ENCODE data around the gene TMPRSS11D.

The TMPRSS11D gene

GRCh38 chr4:67911141-67911540, 27.3 kb upstream of the TMPRSS11D start:
- Histone ChIP-seq H3K9ac (ENCODE audit: low read length) (no peak overlapping the region), H2AFZ (ENCODE audit: low read depth, low read length) (no peak overlapping the region), H3K27me3 (ENCODE audit: low read depth, low read length) (no peaks in the 10 kb centered on the region), H3K9me3 (ENCODE audit: insufficient read depth, low read length) (no peaks in the 10 kb centered on the region), H3K4me1 (ENCODE audit: low read length) (peaks cover 9% of the 10 kb centered on the region; the same call in 1 of the 2 replicates), H3K4me2 (ENCODE audit: low read length) (peak overlapping the region; percentile 31; the same call in 1 of the 2 replicates), H3K79me2 (ENCODE audit: low read length) (no peaks in the 10 kb centered on the region), H4K20me1 (ENCODE audit: insufficient read depth, low read length) (no peaks in the 10 kb centered on the region), H3K36me3 (replicated peaks; ENCODE audit: low read depth, low read length) (no peaks in the 10 kb centered on the region), H3K27ac (ENCODE audit: low read length) (no peak overlapping the region), H3K4me3 (ENCODE audit: low read length) (0 out of 2 replicates have a peak overlapping the region, but pooled peaks have one; percentile 5)
- TF ChIP-seq EZH2phosphoT487 (IDR thresholded peaks at IDR 0.05; ENCODE audit: low read depth) (no peak), CTCF (IDR thresholded peaks at IDR 0.05; ENCODE audit: low read depth, low read length) (no peak)

GRCh38 chr4:67910585-67910905, 26.7 kb upstream of the TMPRSS11D start:
- H3K4me3 ChIP-seq (ENCODE audit: low read length), result 0 out of 2 replicates have a peak overlapping the region, but pooled peaks have one; percentile 5
- H3K9me3 ChIP-seq (ENCODE audit: insufficient read depth, low read length), result no peaks in the 10 kb centered on the region
- H3K9ac ChIP-seq (ENCODE audit: low read length), result no peak overlapping the region
- H3K36me3 ChIP-seq (replicated peaks; ENCODE audit: low read depth, low read length), result no peaks in the 10 kb centered on the region
- no peaks in the 10 kb centered on the region for H3K79me2 ChIP-seq (ENCODE audit: low read length)
- no peak overlapping the region for H2AFZ ChIP-seq (ENCODE audit: low read depth, low read length)
- H3K4me2 ChIP-seq (ENCODE audit: low read length), result peak overlapping the region; percentile 31
- H4K20me1 ChIP-seq (ENCODE audit: insufficient read depth, low read length), result no peaks in the 10 kb centered on the region
- no peak for TF ChIP-seq EZH2phosphoT487 (IDR thresholded peaks at IDR 0.05; ENCODE audit: low read depth)
- no peak for TF ChIP-seq CTCF (IDR thresholded peaks at IDR 0.05; ENCODE audit: low read depth, low read length)
- peaks cover 9% of the 10 kb centered on the region; the same call in 1 of the 2 replicates for H3K4me1 ChIP-seq (ENCODE audit: low read length)
- no peak overlapping the region for H3K27ac ChIP-seq (ENCODE audit: low read length)
- H3K27me3 ChIP-seq (ENCODE audit: low read depth, low read length), result no peaks in the 10 kb centered on the region

GRCh38 chr4:67909905-67910584, 26.2 kb upstream of the TMPRSS11D start:
- no peak overlapping the region for H3K9ac ChIP-seq (ENCODE audit: low read length)

GRCh38 chr4:67907650-67908049, 23.8 kb upstream of the TMPRSS11D start:
- no peak overlapping the region for H3K27ac ChIP-seq (ENCODE audit: low read length)
- peaks cover 9% of the 10 kb centered on the region; the same call in 1 of the 2 replicates for H3K4me1 ChIP-seq (ENCODE audit: low read length)
- H3K79me2 ChIP-seq (ENCODE audit: low read length), result no peaks in the 10 kb centered on the region
- no peak overlapping the region for H2AFZ ChIP-seq (ENCODE audit: low read depth, low read length)
- no peaks in the 10 kb centered on the region for H3K27me3 ChIP-seq (ENCODE audit: low read depth, low read length)
- no peak overlapping the region for H3K9ac ChIP-seq (ENCODE audit: low read length)
- no peaks in the 10 kb centered on the region for H3K36me3 ChIP-seq (replicated peaks; ENCODE audit: low read depth, low read length)
- no peak overlapping the region for H3K4me3 ChIP-seq (ENCODE audit: low read length)
- no peaks in the 10 kb centered on the region for H3K9me3 ChIP-seq (ENCODE audit: insufficient read depth, low read length)
- no peak overlapping the region for H3K4me2 ChIP-seq (ENCODE audit: low read length)
- TF ChIP-seq CTCF (IDR thresholded peaks at IDR 0.05; ENCODE audit: low read depth, low read length) (no peak), EZH2phosphoT487 (IDR thresholded peaks at IDR 0.05; ENCODE audit: low read depth) (no peak)
- no peaks in the 10 kb centered on the region for H4K20me1 ChIP-seq (ENCODE audit: insufficient read depth, low read length)

More at GRCh38 chr4:67909905-67910584, 26.2 kb upstream of the TMPRSS11D start:
- Histone ChIP-seq H3K27me3 (ENCODE audit: low read depth, low read length) (no peaks in the 10 kb centered on the region), H3K4me3 (ENCODE audit: low read length) (no peak overlapping the region), H3K36me3 (replicated peaks; ENCODE audit: low read depth, low read length) (no peaks in the 10 kb centered on the region), H3K27ac (ENCODE audit: low read length) (no peak overlapping the region), H4K20me1 (ENCODE audit: insufficient read depth, low read length) (no peaks in the 10 kb centered on the region), H3K9me3 (ENCODE audit: insufficient read depth, low read length) (no peaks in the 10 kb centered on the region), H2AFZ (ENCODE audit: low read depth, low read length) (no peak overlapping the region), H3K79me2 (ENCODE audit: low read length) (no peaks in the 10 kb centered on the region), H3K4me2 (ENCODE audit: low read length) (no peak overlapping the region), H3K4me1 (ENCODE audit: low read length) (peaks cover 9% of the 10 kb centered on the region; the same call in 1 of the 2 replicates)
- no peak for TF ChIP-seq EZH2phosphoT487 (IDR thresholded peaks at IDR 0.05; ENCODE audit: low read depth)
- TF ChIP-seq CTCF (IDR thresholded peaks at IDR 0.05; ENCODE audit: low read depth, low read length), result peak; percentile 67

Measured in OCI-LY3 (cell line).